ENCODE measurements around the gene MEOX1.

DNA sequence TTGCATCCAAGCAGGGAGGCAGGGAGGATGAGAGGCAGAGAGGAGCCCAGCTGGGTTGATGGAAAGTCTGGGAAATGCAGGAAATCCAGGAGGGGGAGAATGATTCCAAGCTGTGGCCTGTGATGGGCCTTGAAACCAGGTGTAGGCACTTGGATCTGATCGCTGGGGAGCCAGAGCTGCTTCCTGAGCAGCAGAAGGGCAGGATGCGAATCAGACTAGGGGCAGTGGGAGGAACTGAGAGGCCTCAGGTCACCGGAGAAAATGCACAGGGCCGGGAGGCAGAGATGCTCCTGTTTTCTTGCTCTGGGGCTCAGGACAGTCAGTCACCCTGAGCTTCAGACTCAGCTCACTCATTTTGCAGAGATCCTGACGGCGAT is 29.6 kb upstream of the MEOX1 start:
- TF ChIP-seq, protein P1, sequence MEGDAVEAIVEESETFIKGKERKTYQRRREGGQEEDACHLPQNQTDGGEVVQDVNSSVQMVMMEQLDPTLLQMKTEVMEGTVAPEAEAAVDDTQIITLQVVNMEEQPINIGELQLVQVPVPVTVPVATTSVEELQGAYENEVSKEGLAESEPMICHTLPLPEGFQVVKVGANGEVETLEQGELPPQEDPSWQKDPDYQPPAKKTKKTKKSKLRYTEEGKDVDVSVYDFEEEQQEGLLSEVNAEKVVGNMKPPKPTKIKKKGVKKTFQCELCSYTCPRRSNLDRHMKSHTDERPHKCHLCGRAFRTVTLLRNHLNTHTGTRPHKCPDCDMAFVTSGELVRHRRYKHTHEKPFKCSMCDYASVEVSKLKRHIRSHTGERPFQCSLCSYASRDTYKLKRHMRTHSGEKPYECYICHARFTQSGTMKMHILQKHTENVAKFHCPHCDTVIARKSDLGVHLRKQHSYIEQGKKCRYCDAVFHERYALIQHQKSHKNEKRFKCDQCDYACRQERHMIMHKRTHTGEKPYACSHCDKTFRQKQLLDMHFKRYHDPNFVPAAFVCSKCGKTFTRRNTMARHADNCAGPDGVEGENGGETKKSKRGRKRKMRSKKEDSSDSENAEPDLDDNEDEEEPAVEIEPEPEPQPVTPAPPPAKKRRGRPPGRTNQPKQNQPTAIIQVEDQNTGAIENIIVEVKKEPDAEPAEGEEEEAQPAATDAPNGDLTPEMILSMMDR (IDR thresholded peaks at IDR 0.05) = no peak
- TF ChIP-seq EZH2 (IDR thresholded peaks at IDR 0.05; ENCODE audit: borderline replicate concordance, insufficient read depth, low read depth, low read length, poor library complexity, severe bottlenecking) = no peak
